Measurements from ENCODE around the gene BAZ1B.
"Not testable (repeated sequence)": the region's sequence is repeated elsewhere in the genome, so short reads cannot be mapped to it uniquely, and the experiment has no call there.

DNA sequence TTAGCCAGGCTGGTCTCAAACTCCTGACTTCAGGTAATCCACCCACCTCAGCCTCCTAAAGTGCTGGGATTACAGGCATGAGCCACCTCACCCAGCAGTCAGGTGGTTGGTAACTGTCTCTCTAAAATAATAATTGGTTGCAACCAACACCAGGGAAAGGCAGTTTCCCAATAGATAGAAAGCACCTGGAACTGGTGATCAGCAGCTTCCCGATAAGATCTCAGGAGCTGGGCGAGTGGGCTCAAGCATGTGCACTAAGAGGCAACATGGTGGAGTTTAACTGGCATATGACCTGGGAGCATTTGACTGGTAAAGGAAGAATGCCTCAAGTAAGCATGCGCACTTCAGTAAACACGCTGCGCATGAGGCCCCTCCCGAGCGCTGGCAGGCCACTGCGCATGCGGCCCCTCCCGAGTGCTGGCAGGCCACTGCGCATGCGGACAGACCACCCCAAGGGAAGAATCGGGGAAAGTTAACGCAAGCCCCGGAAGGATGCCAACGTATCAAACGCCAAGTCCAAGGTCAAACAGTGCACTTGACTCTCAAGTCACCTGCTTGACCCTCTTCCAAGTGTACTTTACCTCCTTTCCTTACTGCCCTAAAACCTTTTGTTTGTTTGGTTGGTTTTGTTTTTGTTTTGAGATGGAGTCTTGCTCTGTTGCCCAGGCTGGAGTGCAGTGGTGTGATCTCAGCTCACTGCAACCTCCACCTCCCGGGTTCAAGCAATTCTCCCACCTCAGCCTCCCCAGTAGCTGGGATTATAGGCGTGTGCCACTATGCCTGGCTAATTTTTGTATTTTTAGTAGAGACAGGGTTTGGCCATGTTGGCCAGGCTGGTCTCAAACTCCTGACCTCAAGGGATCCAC is 122.7 kb downstream of the BAZ1B start:
- TF ChIP-seq, protein P1, sequence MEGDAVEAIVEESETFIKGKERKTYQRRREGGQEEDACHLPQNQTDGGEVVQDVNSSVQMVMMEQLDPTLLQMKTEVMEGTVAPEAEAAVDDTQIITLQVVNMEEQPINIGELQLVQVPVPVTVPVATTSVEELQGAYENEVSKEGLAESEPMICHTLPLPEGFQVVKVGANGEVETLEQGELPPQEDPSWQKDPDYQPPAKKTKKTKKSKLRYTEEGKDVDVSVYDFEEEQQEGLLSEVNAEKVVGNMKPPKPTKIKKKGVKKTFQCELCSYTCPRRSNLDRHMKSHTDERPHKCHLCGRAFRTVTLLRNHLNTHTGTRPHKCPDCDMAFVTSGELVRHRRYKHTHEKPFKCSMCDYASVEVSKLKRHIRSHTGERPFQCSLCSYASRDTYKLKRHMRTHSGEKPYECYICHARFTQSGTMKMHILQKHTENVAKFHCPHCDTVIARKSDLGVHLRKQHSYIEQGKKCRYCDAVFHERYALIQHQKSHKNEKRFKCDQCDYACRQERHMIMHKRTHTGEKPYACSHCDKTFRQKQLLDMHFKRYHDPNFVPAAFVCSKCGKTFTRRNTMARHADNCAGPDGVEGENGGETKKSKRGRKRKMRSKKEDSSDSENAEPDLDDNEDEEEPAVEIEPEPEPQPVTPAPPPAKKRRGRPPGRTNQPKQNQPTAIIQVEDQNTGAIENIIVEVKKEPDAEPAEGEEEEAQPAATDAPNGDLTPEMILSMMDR (IDR thresholded peaks at IDR 0.05): not testable (repeated sequence)
- TF ChIP-seq GABPB1 (CRISPR knock-in tag; IDR thresholded peaks at IDR 0.05); SMAD4 (CRISPR knock-in tag; IDR thresholded peaks at IDR 0.05); ZNF416 (CRISPR knock-in tag; IDR thresholded peaks at IDR 0.05); RELA (CRISPR knock-in tag; IDR thresholded peaks at IDR 0.05; ENCODE audit: borderline replicate concordance); CBFB (CRISPR knock-in tag; IDR thresholded peaks at IDR 0.05; ENCODE audit: low read depth); RORB (CRISPR knock-in tag; IDR thresholded peaks at IDR 0.05); NR3C1 (CRISPR knock-in tag; conservative IDR thresholded peaks at IDR 0.05; ENCODE audit: low read depth): not testable (repeated sequence)
- TF ChIP-seq, protein P2, sequence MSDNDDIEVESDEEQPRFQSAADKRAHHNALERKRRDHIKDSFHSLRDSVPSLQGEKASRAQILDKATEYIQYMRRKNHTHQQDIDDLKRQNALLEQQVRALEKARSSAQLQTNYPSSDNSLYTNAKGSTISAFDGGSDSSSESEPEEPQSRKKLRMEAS (CRISPR knock-in tag; IDR thresholded peaks at IDR 0.05): not testable (repeated sequence)

All from WTC11 (cell line).